Measurements from ENCODE around the gene PPP2R5C.
"Not testable (repeated sequence)": the region's sequence is repeated elsewhere in the genome, so short reads cannot be mapped to it uniquely, and the experiment has no call there.

The PPP2R5C gene

DNA sequence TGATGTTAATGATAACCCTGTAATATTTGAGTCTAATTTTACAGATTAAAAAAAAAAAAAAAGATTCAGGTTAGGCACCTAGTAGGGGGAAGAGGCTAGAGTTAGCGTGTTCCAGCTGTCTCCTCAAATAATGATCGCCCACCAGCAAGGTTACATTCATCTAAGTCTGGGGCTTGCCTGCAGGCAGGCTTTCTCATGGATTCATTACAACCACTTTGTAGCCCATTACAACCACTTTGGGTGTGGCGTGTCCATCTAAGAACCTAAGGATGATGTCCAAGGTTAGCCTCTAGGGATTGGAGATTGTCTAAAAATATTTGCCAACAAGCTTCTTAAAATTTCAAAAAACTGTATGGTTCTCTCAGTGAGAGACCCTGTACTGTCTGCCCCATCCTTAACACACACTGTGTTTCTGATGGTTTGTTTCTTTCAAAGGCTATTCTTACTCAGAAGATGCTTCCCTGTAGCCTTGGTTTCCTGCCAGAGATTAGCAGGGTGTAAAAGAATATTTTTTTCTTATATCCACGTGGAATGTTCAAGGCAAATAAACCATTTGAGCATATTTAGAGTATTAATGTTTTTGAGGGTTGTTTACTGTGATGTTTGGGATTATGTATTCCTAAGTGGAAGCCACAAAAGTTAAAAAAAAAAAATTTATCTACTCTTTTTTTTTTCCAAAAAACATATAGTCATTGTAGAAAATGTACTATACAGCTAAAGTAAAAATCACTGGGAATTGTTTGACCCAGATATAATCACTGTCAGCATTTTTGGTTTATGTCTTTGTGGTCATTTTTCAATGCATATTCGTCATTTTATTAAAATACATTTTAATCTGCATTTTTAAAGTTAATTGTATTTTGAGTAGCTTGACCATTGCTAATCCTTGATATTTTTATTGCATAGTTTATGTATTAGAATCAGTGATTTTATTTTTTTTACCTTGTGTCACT lies 204.5 kb downstream of the PPP2R5C start:
- no peak for DNase-seq (ENCODE audit: low read depth, low spot score)

DNA sequence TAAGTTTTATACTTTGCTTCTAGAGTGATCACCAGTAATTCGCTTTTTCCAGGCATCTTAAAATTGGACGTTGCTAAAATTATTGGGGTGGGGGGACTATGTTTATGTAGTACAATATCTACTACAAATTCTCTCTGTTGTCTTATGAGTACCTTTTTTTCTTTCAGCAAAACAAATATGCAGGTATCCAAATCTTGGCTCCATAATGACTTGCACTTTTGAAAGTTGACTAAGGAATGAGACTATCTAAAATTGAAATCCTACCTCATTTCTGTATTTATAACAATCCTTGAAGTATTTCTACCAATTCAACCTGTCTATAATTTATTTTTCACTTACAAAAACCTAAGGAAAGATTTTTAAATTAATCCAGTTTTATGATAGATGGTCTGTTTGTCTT lies 205.2 kb downstream of the PPP2R5C start:
- no peak for DNase-seq (ENCODE audit: low read depth, low spot score)

DNA sequence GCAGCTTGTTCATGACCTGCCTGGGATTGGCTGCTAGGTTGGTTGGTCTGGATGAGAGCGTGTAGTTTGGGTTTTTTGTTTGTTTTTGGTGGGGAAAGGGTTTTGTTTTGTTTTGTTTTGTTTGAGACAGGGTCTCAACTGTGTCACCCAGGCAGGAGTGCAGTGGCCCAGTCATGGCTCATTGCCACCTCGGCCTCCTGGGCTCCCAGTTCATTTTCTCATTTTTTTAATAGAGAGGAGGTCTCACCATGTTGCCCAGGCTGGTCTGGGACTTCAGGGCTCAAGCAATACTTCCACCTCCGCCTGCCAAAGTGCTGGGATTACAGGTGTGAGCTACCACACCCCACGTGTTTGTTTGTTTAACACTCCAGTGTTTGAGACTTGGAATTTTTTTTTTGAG lies 206.7 kb downstream of the PPP2R5C start:
- DNase-seq (ENCODE audit: low read depth, low spot score) = no peak

DNA sequence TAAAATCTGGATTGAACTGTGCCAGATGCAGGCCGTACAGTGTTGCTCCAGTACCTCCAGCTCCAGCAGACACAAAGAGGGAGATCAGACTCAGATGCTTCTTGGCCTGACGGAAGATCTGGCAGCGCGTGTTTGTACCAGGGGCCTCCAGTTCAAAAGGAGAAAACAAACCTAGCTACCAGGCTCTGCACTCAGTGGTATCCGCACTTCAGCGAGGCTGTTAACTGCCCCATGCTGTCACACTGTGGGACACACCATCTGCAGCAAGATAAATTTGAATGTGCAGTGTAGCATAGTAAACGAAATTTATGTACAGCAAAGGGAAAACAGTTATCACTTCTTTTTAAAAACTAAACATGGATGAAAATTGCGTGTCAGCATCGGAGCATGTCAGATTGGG lies 208.0 kb downstream of the PPP2R5C start:
- DNase-seq (ENCODE audit: low read depth, low spot score) = no peak

DNA sequence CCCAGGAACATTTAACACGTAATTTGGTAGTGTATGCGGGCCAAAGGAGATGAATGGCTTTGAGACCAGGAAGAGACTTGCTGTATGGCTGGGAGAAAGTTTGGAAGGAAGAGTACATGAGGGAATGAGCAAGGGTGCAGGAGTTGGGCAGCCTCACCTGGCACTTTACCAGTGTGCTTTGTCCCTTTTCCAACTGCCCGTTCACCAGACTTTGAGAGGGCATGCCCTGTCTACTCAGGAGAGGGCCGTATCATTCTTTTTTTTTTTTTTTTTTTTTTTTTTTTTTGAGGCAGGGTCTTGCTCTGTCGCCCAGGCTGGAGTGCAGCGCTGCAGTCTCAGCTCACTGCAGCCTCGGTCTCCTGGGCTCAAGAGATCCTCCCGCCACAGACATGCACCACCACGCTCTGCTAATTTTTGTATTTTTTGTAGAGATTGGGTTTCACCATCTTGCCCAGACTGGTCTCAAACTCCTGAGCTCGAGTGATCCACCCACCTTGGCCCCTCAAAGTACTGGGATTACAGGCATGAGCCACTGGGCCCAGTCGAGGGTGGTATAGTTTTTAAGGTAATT lies 209.4 kb downstream of the PPP2R5C start:
- DNase-seq (ENCODE audit: low read depth, low spot score) = no peak

DNA sequence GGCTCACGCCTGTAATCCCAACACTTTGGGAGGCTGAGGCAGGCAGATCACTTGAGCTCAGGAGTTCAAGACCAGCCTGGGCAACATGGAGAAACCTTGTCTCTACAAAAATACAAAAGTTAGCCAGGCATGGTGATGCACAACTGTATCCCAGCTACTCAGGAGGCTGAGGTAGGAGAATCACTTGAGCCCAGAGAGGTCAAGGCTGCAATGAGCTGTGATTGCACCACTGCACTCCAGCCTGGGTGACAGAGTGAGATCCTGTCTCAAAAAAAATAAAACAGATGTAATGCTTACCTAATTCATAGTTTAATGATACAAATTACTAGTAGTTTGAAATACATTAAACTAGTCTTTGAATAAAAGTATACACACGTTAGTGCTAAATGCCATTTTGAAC lies 209.9 kb downstream of the PPP2R5C start:
- DNase-seq (ENCODE audit: low read depth, low spot score) = not testable (repeated sequence)

DNA sequence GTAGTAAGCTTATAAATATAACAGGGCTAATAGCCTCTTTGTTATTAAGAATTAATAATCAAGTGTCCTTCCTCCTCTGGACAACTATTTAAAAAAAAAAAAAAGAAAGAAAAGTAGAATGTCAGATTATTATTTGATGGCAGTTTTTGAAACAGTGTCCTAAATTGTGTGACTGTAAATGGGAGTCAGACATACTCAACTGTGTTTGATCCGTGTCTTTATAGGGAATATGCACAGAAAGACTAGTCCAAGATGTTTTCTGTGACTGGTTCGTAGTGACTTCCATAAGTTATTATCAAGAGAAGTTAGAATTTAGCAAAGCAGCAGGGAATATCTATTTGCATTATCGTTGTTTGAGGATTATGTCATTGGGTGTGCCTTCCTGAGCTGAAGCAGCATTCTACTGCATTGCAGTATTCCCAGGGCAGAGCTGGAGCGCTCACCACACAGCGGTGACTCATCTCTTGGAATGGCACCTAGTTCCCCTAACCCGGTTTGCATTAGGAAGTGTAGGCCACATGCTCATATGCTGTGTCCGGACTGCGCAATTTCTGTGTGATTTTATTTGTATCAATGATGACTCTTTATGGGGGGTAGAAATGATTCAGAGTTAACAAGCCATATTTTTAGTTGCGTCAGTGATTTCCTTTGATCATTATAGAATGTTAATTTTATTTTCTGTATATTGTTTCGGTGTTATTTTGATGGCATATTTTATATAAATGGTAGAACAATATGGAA lies 210.8 kb downstream of the PPP2R5C start:
- DNase-seq (ENCODE audit: low read depth, low spot score) = peak; percentile 94

DNA sequence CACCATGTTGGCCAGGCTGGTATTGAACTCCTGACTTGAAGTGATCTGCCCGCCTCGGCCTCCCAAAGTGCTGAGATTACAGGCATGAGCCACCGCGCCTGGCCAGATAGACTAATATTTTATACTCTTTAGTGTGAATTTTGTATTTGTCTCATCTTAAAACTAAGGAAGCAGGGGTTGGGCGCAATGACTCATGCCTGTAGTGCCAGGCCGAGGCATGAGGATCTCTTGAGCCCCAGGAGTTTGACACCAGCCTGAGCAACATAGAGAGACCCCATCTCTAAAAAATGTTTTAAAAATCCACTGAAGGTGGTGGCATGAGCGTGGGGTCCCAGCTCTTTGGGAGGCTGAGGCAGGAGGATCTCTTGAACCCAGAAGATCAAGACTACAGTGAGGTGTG lies 211.8 kb downstream of the PPP2R5C start:
- DNase-seq (ENCODE audit: low read depth, low spot score) = no peak

DNA sequence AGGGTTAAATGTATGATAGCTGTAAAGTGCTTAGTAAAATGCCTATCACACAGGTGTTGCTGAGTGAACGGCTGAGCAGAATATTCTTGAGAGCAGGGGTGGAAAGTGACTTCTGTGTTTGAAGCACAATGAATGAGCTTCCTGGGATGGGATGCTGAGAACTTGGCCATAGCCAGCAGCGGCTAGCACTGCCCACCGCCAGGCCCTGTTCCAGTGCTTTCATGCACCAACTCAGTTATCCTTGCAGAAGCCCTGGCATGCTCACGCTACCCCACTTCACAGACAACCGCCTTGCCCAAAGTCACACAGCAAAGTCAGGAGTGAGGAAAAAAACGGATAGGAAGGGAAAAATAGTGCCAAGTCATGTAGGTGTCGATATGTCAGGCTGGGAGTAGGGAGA lies 213.7 kb downstream of the PPP2R5C start:
- DNase-seq (ENCODE audit: low read depth, low spot score) = no peak
